T-helper 22 cell (primary cell): ENCODE data around the gene GMNC.
"Not testable (repeated sequence)": the region's sequence is repeated elsewhere in the genome, so short reads cannot be mapped to it uniquely, and the experiment has no call there.

Source experiments
- DNase-seq: peaks from one replicate; pipeline ENCODE4 v3.0.0-alpha.2; 2020; ENCODE audit warnings: low read depth

The GMNC gene, protein sequence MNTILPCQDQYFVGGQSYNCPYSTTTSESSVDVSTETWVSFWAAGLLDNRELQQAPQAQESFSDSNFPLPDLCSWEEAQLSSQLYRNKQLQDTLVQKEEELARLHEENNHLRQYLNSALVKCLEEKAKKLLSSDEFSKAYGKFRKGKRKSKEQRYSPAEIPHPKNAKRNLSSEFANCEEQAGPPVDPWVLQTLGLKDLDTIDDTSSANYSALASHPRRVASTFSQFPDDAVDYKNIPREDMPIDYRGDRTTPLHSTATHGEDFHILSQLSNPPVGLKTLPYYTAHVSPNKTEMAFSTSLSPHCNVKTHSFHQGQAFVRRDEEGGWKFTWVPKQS

DNA sequence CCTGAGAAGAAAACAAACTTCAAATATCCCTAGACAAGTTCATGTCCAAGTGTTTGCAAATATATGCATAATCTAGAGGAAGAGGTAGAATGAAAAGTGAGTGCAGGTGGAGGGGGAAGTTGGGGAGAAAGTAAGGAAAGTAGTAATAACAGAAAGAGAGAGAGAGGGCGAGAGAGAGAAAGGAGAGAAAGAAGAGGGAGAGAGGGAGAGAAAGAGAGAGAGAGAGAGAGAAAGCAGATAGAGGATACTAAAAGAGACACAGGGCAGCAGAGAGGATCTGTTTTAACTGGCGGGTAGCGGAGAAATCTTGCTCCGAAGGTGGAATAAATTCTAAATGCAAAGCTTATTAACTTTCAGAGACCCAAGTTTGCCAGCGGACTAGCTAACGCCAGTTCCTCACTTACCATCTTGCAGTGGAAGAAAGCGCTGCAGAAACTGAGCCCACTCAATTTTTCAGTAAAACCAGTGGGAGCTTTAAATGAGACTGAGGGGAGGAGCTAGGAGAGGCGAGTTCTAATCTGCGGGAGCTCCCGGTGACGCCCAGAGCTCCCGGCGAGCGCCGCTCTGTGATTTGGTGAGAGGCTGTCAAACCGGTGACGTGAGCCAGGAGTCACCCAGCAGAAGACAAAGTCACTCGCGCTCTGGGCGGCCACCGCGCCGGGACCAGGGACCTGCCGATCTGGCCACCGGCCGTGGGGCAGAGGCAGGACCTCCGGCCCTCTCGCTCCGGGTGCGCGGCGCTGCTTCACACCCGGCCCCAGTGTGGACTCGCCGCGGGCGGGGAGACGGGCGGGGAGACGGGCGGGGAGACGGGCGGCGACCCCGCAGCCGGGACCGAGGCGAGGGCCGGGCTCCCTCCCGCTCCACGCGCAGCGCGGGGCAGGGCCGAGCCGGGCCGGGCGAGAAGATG lies at the start of gene GMNC:
GMNC (minus strand) TSS at position 486 of the 910 bp plus-strand sequence; CDS start at position 407, 79 bp downstream.
- DNase-seq = no peak

DNA sequence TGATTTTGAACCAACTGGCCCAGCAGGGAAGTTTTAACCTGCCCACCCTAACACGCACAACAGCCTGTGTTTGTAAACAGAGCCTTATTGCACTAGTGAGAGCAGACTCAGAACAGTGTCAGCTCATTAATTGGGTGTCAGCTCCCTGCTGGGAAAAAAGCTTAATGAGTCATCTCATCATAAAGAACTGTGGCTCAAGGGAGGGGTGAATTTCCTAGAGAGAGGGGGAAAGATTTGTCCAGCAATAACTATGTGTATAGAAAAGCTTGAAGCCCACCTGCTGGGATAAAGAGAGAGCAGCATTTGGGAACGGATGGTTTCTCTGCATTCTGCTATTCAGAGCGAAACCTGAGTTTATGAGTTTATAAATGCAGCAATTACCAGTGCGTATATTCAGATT lies 48.9 kb upstream of the GMNC start:
- no peak for DNase-seq

DNA sequence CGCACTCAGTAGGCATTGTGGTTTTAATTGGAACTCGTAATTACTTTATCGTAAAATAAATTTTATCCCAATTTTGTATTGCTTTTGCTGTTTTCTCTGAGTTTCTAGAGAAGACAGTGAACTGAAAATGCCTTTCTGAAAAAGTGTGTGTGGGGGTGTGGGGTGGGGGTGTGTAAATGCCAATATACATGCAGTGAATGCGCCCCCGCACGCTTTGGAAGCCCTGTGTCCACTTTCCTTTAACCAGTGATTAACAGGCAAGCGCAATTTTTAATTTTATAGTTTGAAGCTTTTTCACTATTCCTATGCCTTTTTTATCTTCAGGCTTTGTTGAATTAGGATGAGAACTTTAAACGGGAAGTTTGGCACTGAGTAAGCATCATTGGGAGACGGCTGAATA lies 47.4 kb upstream of the GMNC start:
- no peak for DNase-seq

DNA sequence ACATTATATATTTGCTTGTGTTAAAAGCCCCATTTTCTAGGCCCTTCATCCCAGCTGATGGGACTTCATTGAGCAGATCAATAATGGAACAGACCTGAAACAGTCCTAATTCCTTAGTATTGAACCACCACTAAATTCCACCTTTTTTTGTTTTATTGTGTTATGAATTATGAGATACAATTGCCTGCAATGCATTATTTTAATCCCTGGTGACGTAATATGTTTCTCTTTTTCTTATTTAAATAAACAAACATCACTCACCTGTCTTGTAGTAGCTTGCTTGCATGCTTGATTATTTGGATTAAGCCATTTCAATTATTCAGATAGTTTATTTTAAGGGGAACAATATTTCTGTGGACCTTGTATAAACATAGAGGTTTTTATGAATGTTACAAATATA lies 40.7 kb upstream of the GMNC start:
- no peak for DNase-seq

DNA sequence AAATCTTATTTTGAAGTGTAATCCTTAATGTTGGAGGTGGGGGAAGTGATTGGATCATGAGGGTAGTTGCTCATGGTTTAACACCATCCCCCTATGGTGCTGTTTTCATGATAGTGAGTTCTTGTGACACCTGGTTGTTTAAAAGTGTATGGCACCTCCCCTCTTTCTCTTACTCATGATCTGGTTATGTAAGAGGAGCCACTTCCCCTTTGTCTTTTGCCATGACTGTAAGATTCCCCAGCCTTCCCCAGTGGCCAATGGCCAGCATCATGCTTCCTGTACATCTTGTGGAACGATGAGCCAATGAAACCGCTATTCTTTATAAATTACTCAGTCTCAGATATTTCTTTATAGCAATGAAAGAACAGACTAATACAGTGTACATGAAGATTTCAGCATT lies 39.8 kb upstream of the GMNC start:
- no peak for DNase-seq

DNA sequence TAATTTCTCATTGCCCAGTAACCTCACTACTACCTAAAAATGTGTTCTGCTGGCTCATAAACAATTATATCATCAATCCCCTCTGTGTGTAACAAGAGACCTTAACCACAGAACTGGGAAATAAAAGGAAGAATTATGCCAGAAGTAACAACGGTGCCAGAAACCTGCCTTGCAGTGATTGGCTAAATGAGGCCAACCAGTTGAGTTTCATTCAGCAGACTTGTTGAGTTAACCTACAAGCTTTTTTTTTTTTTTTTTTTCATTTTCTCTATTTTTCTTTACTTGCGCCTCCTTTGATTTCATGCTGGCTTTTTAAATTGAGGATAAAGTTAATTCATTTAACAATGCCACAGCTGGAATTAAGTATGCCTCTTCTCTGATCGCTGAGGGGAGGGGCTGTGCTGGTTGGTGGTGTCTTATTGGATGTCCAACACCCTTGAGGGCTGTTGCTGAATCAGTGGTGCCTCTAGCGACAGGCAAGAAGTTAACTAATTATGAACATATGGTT lies 30.0 kb upstream of the GMNC start:
- no peak for DNase-seq

DNA sequence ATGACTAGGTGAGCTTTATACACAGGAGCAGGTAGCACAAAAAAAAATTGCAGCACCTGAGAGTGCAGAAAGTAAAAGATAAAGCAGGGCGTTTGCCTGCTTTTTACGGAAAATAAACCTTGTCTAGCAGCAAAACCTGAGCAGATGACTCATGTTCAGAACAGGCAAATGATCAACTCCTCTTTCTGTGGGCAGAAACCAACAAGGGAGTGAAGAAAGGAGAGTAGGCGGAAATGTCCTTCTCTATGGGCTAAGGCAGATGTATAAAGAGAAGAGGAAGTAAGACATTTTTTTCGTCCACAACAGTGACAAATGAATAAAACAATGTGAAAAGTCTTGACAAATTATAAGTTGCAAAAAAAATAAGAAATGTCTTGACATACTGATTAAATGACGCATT lies 24.5 kb upstream of the GMNC start:
- DNase-seq = no peak

DNA sequence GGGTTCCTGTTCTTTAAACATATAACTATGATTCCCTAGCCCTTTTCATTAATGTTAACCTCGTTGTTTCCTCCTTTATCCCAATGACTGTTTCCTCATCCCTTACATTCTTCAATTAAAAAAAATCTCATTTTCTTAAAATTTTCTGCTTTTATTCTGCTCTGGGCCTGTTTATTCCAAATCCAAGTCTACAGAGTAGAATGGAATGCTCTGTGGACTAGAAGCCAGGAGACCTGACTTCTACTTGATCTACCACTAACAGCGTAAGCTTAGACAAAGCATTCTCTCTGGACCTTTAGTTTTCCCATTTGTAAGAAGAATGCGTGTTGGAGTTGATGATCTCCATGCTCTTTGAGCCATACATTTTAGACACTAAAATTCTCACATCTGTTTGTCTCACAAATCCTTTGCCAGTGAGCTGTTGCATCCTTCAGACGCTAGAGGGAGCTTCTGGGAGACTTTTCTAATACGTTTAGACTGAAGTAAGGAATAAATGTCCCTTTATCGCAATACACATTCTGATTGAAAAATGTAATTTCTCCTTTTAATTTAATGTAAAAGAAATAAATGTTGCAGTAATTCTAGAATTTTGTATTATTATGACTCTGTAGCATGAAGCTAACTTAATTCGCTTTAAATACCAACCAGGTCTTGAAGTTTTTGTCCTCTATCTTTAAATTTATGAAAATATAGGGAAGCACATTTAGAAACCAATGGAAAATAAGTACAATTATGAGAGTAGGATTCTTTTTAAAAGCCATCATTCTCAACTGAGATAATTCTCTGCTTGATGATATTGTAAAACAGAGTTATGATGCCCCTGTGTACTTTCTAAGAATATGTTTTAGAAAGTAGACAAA lies 21.7 kb upstream of the GMNC start:
- no peak for DNase-seq

DNA sequence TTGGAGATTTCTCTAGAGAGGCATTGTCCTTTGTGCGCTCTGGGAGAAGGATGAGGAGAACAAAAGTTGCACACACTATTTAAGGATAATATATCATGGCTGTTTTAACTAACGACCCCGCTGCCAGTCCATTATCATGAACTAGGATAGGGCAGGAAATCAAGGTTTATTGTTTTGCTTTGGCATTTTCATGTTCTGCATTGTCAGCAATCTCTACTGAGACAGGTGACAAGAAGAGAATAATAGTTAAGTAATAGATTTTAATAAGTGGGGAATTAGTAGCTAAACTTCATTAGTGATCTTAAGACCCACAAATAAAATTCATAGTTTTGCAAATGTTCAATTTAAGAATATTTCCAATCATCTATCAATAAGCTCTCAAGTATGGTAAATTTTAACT lies 20.6 kb upstream of the GMNC start:
- DNase-seq = no peak

DNA sequence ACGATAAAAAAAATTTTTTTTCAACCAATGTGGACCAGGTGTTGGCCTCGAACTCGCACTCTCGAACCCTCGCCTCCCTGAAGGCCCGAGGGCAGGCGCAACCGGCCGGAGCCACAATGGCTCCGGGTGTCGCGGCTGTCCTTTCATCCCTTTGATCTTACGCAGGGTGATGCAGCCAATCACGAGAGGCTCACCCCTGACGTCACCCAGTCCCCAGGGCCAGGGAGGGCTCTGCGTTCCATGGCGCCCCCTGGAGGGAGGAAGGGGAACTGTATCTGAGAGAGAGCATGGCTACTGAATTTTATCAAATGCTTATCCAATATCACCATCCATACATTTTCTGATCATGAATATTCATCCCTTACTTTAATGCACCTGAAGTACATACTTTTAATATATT lies 15.4 kb upstream of the GMNC start:
- DNase-seq = no peak

DNA sequence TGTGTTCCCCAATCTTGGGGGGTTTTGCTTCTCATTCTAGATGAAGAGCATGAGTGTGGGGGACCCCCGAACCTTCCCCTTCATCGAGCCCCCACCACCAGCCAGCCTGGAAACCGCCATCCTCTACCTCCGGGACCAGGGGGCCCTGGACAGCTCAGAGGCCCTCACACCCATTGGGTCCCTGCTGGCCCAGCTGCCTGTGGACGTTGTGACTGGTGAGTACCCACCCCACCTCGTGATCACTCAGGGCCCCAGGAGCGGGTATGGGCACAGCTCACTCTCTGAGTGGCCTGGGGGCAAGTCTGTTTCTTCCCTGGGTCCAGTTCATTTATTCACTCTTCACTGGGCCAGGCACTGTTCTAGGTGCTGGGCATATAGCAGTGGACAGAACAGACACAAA lies 13.9 kb upstream of the GMNC start:
- not testable (repeated sequence) for DNase-seq

DNA sequence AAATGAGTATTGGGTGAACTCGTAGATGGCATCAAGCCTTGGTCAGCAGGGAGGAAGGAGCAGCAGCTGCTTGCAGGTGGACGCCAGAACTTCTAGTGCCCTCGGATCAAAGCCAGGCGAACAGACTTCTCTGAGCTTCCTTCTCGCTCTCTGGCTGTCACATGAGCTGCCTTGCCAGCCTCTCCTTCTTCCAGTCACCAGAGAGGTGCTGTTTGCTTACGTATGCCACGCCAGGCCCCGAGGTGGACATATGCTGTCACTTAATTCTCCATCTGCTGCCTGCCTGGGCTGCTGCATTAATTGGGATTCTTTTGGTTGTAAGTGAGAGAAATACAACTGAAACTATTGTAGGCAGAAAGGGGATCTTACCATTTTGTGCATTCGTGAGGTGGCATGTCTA lies 12.6 kb upstream of the GMNC start:
- DNase-seq = not testable (repeated sequence)

DNA sequence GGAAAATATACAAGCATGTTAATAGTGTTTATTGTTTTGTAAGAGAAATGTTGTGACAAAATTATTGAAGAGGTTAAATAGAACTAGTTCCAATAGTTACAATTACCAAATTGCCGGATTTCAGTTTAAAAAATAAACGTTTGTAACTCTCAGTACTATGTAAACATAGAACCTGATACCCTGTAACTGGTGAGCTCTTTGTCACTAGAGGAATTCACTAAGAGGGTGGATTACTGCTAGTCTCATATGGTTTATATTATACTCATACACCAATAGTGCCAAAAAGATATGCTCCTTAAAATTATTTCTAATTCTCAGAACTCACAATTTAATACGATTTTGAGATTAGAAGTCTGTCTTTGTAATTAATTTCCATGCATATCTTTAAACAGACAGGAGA lies 7.6 kb upstream of the GMNC start:
- DNase-seq = no peak

DNA sequence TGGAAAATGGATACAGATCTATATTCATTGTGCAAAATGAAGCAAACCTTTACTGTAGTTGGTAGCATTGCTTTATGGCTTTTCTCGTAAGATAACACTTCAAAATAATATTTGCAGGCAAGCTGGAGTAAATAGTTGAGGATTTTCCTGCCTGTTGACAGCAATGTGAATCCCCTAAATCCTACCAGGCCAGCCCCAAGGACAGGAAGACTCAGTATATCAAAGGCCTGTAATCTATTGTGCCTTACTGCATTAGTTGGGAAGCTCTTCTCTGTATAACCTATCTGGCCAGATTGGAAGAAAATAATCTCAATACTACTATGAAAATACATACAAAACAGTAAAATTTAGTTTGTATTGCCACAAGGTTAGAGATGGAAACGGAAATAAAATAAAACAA lies 4.6 kb upstream of the GMNC start:
- no peak for DNase-seq

DNA sequence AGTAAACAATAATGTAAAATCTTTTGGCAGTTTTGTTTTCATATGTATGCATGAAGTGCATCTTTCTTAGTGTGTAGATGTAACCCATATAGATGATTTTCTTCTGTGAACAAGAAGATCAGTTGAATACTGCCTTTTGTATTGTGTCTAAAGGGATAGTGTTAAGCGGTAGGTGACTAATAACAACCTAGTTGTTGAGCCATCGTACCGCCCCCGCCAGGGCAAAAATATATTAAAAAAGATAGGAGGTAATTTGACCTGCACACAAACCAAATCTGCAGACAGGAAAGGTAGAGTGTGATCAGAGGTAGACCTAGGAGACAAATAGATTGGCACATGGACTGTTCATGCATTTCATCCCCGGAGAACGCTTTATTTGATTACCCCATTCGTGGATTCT lies 3.3 kb upstream of the GMNC start:
- no peak for DNase-seq

DNA sequence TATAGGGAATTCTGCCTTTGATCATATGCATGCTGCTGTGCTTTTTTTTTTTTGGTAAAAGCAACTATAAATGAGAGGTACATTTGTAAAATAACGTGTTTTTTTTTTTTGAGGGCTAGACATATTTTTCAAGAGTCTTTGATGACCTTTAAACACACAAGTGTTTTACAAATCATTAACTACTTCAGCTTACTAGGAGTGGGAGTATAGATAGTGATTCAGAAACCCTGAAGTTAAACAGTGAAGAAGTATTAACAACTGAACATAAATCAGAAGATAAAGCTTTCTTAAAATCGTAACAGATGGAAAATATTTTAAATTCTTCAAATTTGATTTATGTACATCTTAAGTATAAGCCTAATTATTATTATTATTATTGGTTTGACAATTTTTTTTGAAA lies 2.9 kb upstream of the GMNC start:
- DNase-seq = no peak

DNA sequence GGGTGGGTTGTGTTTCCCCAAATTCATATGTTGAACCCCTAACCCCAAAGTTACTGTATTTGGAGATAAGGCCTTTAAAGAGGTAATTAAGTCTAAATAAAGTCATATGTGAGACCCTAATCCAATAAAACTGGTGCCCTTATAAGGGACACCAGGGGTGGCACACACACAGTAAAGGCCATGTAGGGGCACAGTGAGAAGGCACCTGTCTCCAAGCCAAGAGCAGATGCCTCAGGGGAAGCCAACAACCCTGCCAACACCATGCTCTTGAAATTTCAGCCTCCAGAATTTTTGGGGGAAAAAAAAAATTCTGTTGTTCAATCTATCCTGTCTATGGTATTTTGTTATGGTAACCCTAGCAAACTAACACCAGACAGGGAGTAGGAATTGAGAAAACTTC lies 1.5 kb upstream of the GMNC start:
- no peak for DNase-seq

DNA sequence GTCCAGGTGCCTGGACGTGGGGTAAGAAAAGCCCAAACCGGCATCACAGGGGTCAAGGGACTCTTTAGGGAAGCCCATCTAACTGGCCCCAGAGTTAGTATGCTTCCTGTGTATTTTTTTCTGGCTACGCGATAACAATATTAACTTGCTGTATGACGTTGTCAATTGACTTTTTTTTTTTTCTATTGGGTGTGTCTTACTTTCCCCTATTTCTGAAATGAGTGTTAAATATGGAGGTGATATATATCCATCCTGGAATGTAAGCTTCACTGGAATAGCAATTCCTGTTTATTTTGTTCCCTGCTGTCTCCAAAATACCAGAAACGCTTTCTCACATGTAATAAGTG lies 598 bp upstream of the GMNC start:
- DNase-seq = no peak

DNA sequence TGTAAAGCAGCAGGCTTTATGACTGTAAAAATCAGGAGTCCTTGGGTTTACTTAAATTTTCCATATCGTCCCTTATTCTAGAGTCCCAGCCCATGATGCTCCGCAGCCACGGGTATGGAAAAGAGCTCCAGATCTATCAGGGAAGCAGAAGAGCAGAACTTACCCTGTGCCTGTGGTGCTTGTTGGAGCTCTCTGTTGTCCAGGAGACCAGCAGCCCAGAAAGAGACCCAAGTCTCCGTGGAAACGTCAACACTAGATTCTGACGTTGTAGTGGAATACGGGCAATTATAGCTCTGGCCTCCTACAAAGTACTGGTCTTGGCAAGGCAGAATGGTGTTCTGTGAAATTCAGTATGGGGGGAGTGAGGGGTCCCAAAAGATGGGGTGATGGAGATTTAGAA lies 2.0 kb downstream of the GMNC start:
- DNase-seq = no peak

DNA sequence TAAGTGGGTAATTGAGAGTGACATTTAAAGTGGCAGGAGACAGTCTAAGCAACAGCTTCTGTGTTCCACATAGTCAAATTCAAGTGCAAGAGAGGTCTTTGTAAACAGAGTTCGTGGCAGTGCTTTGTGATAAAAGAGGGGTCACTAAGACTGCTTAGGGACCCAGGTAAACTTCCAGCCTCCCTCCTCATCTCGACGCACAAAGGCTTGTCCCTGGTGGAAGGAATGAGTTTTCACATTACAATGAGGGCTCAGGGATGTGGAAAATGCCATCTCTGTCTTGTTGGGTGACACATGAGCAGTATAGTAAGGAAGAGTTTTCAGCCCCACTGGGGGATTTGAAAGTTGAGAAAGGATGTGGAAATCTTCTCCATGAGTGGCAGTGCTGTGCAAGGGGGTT lies 7.3 kb downstream of the GMNC start:
- no peak for DNase-seq

DNA sequence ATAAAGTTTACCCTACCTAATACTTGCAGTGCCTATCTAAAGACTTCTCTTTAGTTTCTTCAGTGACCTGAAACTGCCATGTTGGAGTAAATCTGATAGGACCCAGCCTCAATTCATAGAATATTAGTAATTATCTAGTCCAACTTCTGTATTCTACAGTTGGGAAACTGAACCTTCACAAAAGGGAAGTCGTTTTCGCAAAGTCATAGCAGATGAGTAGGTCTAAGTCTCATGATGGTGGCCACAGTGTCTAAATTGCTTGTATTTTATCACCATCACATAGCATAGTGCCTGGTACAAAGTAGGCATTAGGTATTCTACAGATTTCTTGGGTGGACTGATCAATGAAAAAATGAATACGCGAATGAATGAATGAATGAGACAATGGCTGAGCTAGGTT lies 8.4 kb downstream of the GMNC start:
- no peak for DNase-seq

DNA sequence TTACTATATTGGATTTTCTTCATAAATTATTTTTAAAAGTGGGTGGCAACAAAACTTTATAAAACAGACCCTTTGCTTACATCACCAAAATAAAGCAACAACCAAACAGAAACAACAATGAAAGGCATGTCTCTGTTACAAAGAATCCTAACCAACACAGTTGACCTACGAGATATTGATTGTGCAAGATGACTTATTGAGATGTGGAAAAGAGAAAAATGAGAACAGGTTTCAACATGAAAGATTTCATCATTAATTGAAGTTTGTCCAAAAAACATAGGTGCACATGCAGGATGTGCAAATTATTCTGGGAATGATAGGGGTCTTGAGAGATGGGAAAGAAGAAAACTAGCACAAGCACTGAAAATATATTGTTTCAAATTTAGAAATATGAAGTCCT lies 9.0 kb downstream of the GMNC start:
- no peak for DNase-seq
